Testis (tissue), 3 donors: ENCODE results near the gene IL1RAPL2. TPM values are rescaled to one million over a fixed set of nuclear protein-coding genes. Genes with fewer than 3 reads are reported as not detected.

Experiments used
- DNase-seq: peaks from one replicate; pipeline ENCODE4 v3.0.0-alpha.2; 2019
- H3K27ac ChIP-seq, 2 donors: fragments of 200-600 bp; sonication (generic); one replicate each; pipeline ENCODE4 v1.5.1; 2019
- H3K27me3 ChIP-seq: fragments of 200-600 bp; sonication (generic); one replicate; pipeline ENCODE4 v1.5.1; 2019
- H3K36me3 ChIP-seq: fragments of 200-600 bp; sonication (generic); one replicate; pipeline ENCODE4 v1.5.1; 2017; ENCODE audit warnings: low read depth; ENCODE audit errors: missing control alignments
- H3K4me1 ChIP-seq: fragments of 200-600 bp; sonication (generic); one replicate; pipeline ENCODE4 v1.5.1; 2019
- H3K4me3 ChIP-seq, 2 donors: fragments of 200-600 bp; sonication (generic); one replicate each; pipeline ENCODE4 v1.5.1; 2017 to 2019
- H3K9me3 ChIP-seq: fragments of 200-600 bp; sonication (generic); one replicate; pipeline ENCODE4 v1.5.1; 2017
- POLR2A ChIP-seq: fragments of 450-650 bp; IDR thresholded peaks from one replicate; pipeline ENCODE4 v1.6.1; 2017; ENCODE audit warnings: antibody characterized with exemption, mild to moderate bottlenecking, moderate library complexity
- WGBS, 2 donors: methylation state at CpG; one replicate each; pipeline ENCODE4 v1.1.5; 2018; 5-methylcytosine and 5-hydroxymethylcytosine counted together
- intact Hi-C: fragments of 100-400 bp; cut with DNase I; formaldehyde crosslinking; loops from one replicate; pipeline ENCODE4 v1.15.1; 2023; ENCODE audit warnings: low total_unique reads
- polyA plus RNA-seq: library from polyadenylated mRNA; stranded (reverse); fragments of 350-450 nt; fragmentation: Illumina TruSeq; extraction: RNeasy Lipid Tissue Mini Kit (QIAGEN cat#74804); gene quantifications from one replicate; pipeline ENCODE4 v1.2.3, GENCODE V29; 2014; ENCODE audit warnings: low read depth, low replicate concordance; ENCODE audit not compliant: insufficient read depth
- total RNA-seq, 2 donors: library from RNA; depleted of rRNA; stranded (reverse); fragments of >200 nt; gene quantifications; one replicate each; pipeline ENCODE4 v1.2.3, GENCODE V29; 2016
- TF ChIP-seq, protein P1 (sequence below), 3 experiments: fragments of 450-650 bp in 2 of 3; fragments of 200-600 bp in 1 of 3; sonication (generic) in 1 of 3; IDR thresholded peaks; one replicate each; pipeline ENCODE4 v1.5.1; 2016 to 2019; ENCODE audit warnings: antibody characterized with exemption in 3 of 3, mild to moderate bottlenecking in 2 of 3, moderate library complexity in 1 of 3

IL1RAPL2 gene
- total and polyA plus RNA-seq, 3 donors from 2014 or later, result 0.47 to 1.3 (median 1.2) TPM

DNA sequence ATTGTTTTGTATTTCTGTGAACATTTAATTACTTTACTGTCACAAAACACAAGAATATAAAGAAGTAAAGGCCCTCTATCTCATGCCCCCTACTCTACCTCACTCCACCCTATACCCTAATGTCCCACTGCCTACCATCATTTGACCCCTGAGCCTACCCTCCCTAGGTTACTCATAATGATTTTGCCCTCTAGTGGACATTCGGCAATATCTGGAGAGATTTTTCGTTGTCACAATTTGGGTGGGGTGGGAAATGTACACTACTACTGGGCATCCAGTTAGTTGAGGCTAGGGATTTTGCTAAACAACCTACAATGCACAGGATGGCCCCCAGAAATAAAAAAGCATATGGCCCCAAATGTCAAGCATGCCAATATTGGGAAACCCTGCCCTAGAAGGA lies 644.3 kb downstream of the IL1RAPL2 start:
- H3K27me3 ChIP-seq, result no peaks in the 10 kb centered on the region
- no peaks in the 10 kb centered on the region for H3K4me1 ChIP-seq
- H3K27ac ChIP-seq, result no peak overlapping the region
- WGBS, 2 donors, result 81 to 92% methylated on average over 2 of the region's 2 CpGs
- H3K4me3 ChIP-seq, result no peak overlapping the region
- no peaks in the 10 kb centered on the region for H3K36me3 ChIP-seq
- no peaks in the 10 kb centered on the region for H3K9me3 ChIP-seq
- no peak for DNase-seq
- intact Hi-C loops, result no loop called here
- TF ChIP-seq POLR2A, result no peak
- TF ChIP-seq, protein P1, sequence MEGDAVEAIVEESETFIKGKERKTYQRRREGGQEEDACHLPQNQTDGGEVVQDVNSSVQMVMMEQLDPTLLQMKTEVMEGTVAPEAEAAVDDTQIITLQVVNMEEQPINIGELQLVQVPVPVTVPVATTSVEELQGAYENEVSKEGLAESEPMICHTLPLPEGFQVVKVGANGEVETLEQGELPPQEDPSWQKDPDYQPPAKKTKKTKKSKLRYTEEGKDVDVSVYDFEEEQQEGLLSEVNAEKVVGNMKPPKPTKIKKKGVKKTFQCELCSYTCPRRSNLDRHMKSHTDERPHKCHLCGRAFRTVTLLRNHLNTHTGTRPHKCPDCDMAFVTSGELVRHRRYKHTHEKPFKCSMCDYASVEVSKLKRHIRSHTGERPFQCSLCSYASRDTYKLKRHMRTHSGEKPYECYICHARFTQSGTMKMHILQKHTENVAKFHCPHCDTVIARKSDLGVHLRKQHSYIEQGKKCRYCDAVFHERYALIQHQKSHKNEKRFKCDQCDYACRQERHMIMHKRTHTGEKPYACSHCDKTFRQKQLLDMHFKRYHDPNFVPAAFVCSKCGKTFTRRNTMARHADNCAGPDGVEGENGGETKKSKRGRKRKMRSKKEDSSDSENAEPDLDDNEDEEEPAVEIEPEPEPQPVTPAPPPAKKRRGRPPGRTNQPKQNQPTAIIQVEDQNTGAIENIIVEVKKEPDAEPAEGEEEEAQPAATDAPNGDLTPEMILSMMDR (IDR thresholded peaks at IDR 0.05), result no peak

DNA sequence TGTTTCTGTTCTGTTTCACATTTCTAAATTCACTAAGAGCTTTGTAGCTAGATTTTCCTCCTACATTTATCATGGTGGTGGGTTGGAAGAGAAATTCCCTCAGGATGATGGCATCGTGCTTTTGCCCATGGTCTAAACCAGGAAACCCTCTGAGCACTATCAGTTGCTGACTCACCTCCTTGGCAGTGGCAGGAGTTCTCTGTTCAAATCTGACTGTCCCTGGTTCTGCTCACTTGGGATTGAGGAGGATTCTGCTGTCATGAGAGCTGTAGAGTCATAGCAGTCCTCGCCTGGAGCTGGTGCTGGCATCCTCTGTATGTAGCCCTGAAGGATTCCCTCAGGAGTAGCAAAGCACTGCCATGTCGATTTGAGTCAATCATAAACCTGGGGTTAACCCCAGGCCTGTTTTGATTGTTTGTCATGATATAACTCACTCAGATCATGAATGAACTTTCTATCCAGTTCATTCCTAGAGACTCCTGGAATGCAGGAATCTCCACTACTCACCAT lies 645.1 kb downstream of the IL1RAPL2 start:
- no peak overlapping the region for H3K27ac ChIP-seq
- intact Hi-C loops, result no loop called here
- no peaks in the 10 kb centered on the region for H3K4me1 ChIP-seq
- no peaks in the 10 kb centered on the region for H3K36me3 ChIP-seq
- no peak for TF ChIP-seq POLR2A
- TF ChIP-seq, protein P1 (IDR thresholded peaks at IDR 0.05), result no peak
- no peak overlapping the region for H3K4me3 ChIP-seq
- WGBS, 2 donors, result 60 to 91% methylated on average over 1 to 3 of the region's 3 CpGs
- no peaks in the 10 kb centered on the region for H3K27me3 ChIP-seq
- H3K9me3 ChIP-seq, result no peaks in the 10 kb centered on the region
- DNase-seq, result no peak

DNA sequence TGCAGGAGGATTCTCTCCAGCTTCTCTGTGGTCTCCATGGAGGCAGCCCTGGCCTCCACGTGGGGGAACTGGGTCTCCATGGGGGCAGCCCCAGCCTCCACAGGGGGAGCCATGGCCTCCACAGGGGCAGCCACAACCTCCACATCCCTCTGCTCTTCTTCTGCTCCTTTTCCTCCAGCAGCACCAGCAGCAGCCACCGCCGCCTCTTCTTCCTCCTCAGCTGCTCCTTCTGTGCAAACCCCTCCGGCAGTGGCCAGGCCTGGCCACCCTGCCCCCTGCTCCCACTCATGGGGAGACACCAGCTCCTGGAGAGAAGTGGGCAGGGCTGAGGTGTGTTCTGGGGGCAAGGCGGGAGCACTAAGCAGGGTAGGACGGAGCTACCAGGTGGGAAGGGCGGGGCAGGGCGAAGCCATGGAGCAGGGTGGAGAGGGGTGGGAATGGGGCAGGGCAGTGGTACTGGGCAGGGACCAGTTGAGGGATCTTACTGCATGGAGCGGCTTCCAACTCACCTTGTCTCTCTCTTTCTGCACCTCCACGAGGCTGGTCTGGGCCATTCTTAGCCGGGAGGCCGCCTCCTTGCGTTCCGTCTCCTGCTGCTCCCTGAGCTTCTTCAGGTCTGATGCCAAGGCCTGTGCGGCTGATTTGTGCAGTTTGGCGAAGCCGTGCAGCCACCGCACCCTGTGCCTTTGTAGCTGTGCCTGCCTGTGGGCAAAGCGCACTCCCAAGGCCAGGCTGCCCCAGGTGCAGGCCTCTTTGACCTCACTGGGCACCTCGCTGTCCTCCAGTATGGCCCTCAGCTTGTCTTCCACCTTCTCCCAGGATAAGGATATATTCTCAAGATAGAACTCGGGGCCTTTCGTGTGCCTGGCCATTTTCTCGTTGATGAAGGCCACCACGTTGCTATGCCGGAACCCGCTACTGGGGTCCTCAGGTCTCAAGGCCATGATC lies 653.7 kb downstream of the IL1RAPL2 start:
- TF ChIP-seq, protein P1 (IDR thresholded peaks at IDR 0.05), result no peak
- no peak for TF ChIP-seq POLR2A
- Histone ChIP-seq H3K36me3 (no peaks in the 10 kb centered on the region), H3K4me3 (no peak overlapping the region), H3K27me3 (no peaks in the 10 kb centered on the region), H3K27ac (no peak overlapping the region), H3K9me3 (no peaks in the 10 kb centered on the region), H3K4me1 (no peaks in the 10 kb centered on the region)
- DNase-seq, result no peak
- WGBS, 2 donors, result 74% methylated on average over 13 to 24 of the region's 26 CpGs
- intact Hi-C loops, result no loop called here

DNA sequence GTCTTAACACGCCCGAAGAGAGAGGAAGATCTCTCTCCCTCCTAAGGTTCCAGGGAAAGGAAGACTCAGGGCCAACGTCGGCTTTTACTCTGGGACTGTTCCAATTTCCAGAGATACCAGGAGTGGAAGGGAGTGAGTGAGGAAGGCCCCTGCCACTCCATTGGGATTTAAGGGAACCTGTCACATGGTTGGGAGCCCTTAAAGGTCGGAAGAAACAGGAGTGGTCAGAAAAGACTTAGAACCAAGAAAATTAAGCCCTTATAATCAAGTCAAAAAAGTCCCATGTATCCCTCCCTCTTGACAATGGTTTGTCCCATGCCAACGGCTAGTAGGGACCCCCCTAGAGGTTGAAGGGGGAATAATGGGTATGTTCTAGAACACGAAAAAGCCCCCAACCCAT lies 654.6 kb downstream of the IL1RAPL2 start, which contains the start of gene TEX13A:
Gene TEX13A (minus strand): TSS at position 59 of the 400 bp plus-strand sequence. CDS start 297 bp downstream, outside the sequence.
- no peak within 1 kb of the TSS for H3K4me3 ChIP-seq
- H3K27me3 ChIP-seq, result no peaks in the 10 kb centered on the region
- no peaks in the 10 kb centered on the region for H3K4me1 ChIP-seq
- H3K27ac ChIP-seq, result no peak within 1 kb of the TSS
- no peaks in the 10 kb centered on the region for H3K36me3 ChIP-seq
- TF ChIP-seq POLR2A, result no peak
- TF ChIP-seq, protein P1 (IDR thresholded peaks at IDR 0.05), result no peak
- WGBS, 2 donors, result 64 to 71% methylated on average over 6 to 7 of the region's 7 CpGs
- H3K9me3 ChIP-seq, result no peaks in the 10 kb centered on the region
- intact Hi-C loops, result no loop called here
- no peak for DNase-seq
